Endothelial cell (in vitro differentiated cells): ENCODE data around the gene PDIA5. TPM values are rescaled to one million over a fixed set of nuclear protein-coding genes. Genes with fewer than 3 reads are reported as not detected.

Experiments used
- DNase-seq: peaks from one replicate; pipeline ENCODE4 v3.0.0; 2021; ENCODE audit warnings: low spot score
- H3K27ac Mint-ChIP-seq: one replicate; pipeline ENCODE4 v1.8.0; 2021; ENCODE audit warnings: mixed read lengths, inconsistent platforms; ENCODE audit not compliant: unreplicated experiment
- H3K27me3 Mint-ChIP-seq: one replicate; pipeline ENCODE4 v1.8.0; 2021; ENCODE audit warnings: mild to moderate bottlenecking, moderate library complexity, mixed read lengths, inconsistent platforms; ENCODE audit not compliant: unreplicated experiment
- H3K36me3 Mint-ChIP-seq: one replicate; pipeline ENCODE4 v1.8.0; 2021; ENCODE audit warnings: mild to moderate bottlenecking, low read depth, mixed read lengths, inconsistent platforms; ENCODE audit not compliant: unreplicated experiment
- H3K4me1 Mint-ChIP-seq: one replicate; pipeline ENCODE4 v1.8.0; 2021; ENCODE audit warnings: mild to moderate bottlenecking, mixed read lengths, inconsistent platforms; ENCODE audit not compliant: unreplicated experiment
- H3K4me3 Mint-ChIP-seq: one replicate; pipeline ENCODE4 v1.8.0; 2021; ENCODE audit warnings: mild to moderate bottlenecking, mixed read lengths, inconsistent platforms; ENCODE audit not compliant: unreplicated experiment
- H3K9me3 Mint-ChIP-seq: one replicate; pipeline ENCODE4 v1.8.0; 2021; ENCODE audit warnings: mixed read lengths, inconsistent platforms; ENCODE audit not compliant: unreplicated experiment
- total RNA-seq: library from RNA; stranded (reverse); fragmentation: NEBNext Ultra II Directional; extraction: Animal tissue kit (Norgen Biotek cat#: 25700); gene quantifications from one replicate; pipeline ENCODE4 v1.2.1, GENCODE V29; 2021; ENCODE audit not compliant: unreplicated experiment
- TF ChIP-seq, protein P1 (sequence below): fragments of 200-600 bp; sonication (generic); IDR thresholded peaks from one replicate; pipeline ENCODE4 v1.5.0; 2021; ENCODE audit warnings: antibody characterized with exemption; ENCODE audit not compliant: unreplicated experiment

PDIA5 gene
- total RNA-seq, 1 donor from 2014 or later: 32.8 TPM

DNA sequence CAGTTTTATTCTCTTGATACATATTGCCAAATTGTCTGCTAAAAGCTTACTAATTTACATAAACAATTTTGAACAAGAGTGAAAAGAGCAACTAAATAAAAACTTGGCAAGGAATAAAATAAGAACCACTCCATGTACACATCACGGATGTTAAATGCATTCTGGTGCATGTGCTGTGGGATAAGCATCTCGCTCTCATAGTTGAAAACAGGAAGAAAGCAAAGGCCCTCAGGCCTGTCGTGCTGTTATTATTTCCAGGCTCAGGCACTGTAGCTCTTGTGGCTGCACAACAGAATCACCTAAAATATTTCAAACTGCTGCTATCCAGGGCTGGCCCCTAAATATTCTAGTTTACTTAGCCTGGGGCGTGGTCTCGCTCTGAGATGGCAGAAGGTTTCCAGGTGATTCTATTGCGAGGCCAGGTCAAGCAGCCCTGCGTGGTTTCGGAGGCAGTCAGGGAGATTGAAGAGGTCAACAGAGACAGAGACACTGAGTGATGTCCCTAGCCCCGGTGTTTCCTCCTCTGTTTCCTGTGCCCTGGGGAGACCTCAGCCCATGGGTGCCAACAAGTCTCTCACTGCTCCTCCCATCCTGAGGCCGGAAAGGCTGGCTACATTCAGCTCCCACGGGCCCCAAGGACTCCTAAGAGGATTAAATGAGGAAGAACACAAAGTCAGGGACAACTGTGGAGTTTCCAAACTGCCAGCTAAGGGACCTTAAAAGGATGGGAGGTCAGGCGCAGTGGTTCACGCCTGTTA lies 18.2 kb upstream of the PDIA5 start:
- Mint-ChIP-seq H3K36me3 (no peaks in the 10 kb centered on the region), H3K9me3 (no peaks in the 10 kb centered on the region), H3K27me3 (no peaks in the 10 kb centered on the region), H3K4me1 (peaks cover 9% of the 10 kb centered on the region), H3K4me3 (no peak overlapping the region), H3K27ac (no peak overlapping the region)
- TF ChIP-seq, protein P1, sequence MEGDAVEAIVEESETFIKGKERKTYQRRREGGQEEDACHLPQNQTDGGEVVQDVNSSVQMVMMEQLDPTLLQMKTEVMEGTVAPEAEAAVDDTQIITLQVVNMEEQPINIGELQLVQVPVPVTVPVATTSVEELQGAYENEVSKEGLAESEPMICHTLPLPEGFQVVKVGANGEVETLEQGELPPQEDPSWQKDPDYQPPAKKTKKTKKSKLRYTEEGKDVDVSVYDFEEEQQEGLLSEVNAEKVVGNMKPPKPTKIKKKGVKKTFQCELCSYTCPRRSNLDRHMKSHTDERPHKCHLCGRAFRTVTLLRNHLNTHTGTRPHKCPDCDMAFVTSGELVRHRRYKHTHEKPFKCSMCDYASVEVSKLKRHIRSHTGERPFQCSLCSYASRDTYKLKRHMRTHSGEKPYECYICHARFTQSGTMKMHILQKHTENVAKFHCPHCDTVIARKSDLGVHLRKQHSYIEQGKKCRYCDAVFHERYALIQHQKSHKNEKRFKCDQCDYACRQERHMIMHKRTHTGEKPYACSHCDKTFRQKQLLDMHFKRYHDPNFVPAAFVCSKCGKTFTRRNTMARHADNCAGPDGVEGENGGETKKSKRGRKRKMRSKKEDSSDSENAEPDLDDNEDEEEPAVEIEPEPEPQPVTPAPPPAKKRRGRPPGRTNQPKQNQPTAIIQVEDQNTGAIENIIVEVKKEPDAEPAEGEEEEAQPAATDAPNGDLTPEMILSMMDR: no peak
- no peak for DNase-seq

DNA sequence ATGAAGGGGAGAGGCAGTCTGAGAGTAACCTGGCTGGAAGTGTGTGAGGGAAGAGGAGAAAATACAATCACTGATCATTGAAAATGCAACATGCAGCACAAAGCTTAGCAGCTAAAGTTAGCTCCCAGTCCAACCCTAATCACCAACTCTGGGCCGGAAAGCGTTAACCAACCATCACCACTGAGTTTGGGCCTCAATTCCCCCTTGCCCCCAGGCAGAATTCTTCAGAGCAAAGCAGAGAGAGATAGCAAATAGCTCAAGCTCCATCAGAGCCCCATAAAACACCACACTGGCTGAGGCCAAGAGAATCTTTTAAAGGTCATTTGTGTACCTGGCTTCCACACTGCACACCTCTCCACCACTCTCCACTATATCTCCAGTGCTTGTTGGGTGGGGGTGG lies 16.2 kb upstream of the PDIA5 start:
- H3K9me3 Mint-ChIP-seq: no peaks in the 10 kb centered on the region
- no peak overlapping the region for H3K27ac Mint-ChIP-seq
- TF ChIP-seq, protein P1: no peak
- H3K4me3 Mint-ChIP-seq: no peak overlapping the region
- no peak for DNase-seq
- H3K27me3 Mint-ChIP-seq: no peaks in the 10 kb centered on the region
- peaks cover 9% of the 10 kb centered on the region for H3K4me1 Mint-ChIP-seq
- no peaks in the 10 kb centered on the region for H3K36me3 Mint-ChIP-seq

DNA sequence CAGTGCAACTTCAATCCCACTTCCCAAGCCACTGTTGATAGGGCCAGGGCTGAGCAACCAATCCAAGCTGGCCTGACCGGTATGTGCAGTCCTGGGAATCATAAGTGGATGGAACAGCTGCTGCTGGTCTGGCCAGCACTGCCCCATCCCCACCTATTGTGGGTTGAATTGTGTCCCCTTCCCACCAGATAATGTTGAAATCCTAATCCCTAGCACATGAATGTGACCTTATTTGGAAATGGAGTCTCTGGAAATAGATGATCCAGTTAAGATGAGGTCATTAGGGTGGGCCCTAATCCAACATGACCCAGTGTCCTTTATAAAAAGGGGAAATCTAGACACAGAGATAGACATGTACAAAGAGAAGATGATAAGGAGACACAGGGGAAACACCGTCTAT lies 13.7 kb upstream of the PDIA5 start:
- Mint-ChIP-seq H3K36me3 (no peaks in the 10 kb centered on the region), H3K27me3 (peaks cover 4% of the 10 kb centered on the region), H3K9me3 (no peaks in the 10 kb centered on the region), H3K4me1 (peaks cover 8% of the 10 kb centered on the region), H3K4me3 (no peak overlapping the region), H3K27ac (no peak overlapping the region)
- DNase-seq: no peak
- TF ChIP-seq, protein P1: no peak

DNA sequence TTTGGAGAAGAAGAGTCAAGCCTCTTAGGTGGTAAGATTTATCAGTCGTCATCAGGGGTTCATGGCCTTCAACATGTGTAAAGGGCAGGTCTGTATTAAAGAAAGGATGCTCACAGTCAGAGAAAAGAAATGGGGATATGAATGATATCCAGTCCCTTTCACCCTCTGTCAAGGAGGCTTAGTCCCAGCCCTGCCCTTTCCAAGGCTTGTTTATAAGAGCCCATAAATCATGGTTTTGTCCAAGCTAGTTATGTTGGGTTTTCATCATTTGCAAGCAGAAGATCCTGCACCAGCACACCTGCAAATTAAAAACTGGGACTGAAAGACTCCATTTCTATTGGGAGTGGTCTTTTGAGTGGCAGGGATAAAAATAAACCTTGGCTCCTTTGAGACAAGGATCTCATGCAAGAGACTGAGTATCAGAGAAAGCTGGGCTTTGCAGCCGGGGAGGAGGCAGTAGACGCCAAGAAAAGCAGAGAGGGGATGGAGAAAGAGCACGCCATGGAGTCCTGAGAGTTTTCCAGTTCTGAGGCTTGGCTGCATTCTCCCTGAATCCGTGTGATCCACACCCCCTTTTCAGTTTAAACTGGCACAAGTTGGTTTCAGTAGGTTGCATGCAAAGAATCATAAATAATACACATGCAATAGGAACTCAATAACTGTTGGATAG lies 12.6 kb upstream of the PDIA5 start:
- no peak for DNase-seq
- Mint-ChIP-seq H3K27ac (no peak overlapping the region), H3K4me1 (peaks cover 2% of the 10 kb centered on the region), H3K36me3 (no peaks in the 10 kb centered on the region), H3K27me3 (peaks cover 6% of the 10 kb centered on the region), H3K4me3 (no peak overlapping the region), H3K9me3 (no peaks in the 10 kb centered on the region)
- TF ChIP-seq, protein P1: no peak

DNA sequence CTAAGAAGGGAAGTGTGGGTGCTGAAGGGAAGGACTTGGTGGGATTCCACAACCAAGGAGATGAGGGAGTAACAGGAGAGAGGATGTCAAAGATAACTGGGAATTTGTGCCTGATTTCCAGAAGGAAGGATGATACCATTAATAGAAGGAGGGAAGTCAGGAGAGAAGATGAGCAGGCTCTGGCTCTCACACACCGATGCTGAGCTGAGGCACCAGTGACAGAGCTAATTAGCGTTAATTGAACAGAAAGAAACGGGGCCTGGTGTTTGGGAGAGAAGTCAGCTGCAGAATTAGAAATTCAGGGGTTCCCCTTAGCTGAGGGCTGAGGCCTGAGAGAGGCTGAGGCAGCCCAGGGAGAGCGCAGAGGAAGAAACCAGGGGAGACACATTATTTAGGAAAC lies 11.9 kb upstream of the PDIA5 start:
- H3K9me3 Mint-ChIP-seq: no peaks in the 10 kb centered on the region
- H3K27me3 Mint-ChIP-seq: peaks cover 6% of the 10 kb centered on the region
- DNase-seq: no peak
- H3K4me3 Mint-ChIP-seq: no peak overlapping the region
- no peaks in the 10 kb centered on the region for H3K36me3 Mint-ChIP-seq
- no peak overlapping the region for H3K27ac Mint-ChIP-seq
- H3K4me1 Mint-ChIP-seq: peaks cover 2% of the 10 kb centered on the region
- TF ChIP-seq, protein P1: no peak
